ENCODE results near the gene FGD6. TPM values are rescaled to one million over a fixed set of nuclear protein-coding genes. Genes with fewer than 3 reads are reported as not detected.

FGD6 gene
- total and polyA plus RNA-seq, 12 donors, result 1.2 to 33.4 (median 21.6) TPM

GRCh38 chr12:95151406-95151805 lies 65.9 kb downstream of the FGD6 start:
- TF ChIP-seq, protein P1, sequence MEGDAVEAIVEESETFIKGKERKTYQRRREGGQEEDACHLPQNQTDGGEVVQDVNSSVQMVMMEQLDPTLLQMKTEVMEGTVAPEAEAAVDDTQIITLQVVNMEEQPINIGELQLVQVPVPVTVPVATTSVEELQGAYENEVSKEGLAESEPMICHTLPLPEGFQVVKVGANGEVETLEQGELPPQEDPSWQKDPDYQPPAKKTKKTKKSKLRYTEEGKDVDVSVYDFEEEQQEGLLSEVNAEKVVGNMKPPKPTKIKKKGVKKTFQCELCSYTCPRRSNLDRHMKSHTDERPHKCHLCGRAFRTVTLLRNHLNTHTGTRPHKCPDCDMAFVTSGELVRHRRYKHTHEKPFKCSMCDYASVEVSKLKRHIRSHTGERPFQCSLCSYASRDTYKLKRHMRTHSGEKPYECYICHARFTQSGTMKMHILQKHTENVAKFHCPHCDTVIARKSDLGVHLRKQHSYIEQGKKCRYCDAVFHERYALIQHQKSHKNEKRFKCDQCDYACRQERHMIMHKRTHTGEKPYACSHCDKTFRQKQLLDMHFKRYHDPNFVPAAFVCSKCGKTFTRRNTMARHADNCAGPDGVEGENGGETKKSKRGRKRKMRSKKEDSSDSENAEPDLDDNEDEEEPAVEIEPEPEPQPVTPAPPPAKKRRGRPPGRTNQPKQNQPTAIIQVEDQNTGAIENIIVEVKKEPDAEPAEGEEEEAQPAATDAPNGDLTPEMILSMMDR (IDR thresholded peaks at IDR 0.05), result no peak
- H3K9me3 ChIP-seq, result no peaks in the 10 kb centered on the region
- H3K4me3 ChIP-seq, result no peak overlapping the region
- WGBS, 2 donors, result 98 to 100% methylated on average over 2 of the region's 2 CpGs
- no peak for DNase-seq
- no peak for ATAC-seq
- H3K36me3 ChIP-seq, result peaks cover 0 to 20% (median 0%) of the 10 kb centered on the region in 9 donors
- H3K27ac ChIP-seq, result no peak overlapping the region
- peaks cover 0 to 6% (median 0%) of the 10 kb centered on the region in 9 donors for H3K4me1 ChIP-seq
- H3K27me3 ChIP-seq, result no peaks in the 10 kb centered on the region
- intact Hi-C loops (cut with DNase I), result no loop called here

DNA sequence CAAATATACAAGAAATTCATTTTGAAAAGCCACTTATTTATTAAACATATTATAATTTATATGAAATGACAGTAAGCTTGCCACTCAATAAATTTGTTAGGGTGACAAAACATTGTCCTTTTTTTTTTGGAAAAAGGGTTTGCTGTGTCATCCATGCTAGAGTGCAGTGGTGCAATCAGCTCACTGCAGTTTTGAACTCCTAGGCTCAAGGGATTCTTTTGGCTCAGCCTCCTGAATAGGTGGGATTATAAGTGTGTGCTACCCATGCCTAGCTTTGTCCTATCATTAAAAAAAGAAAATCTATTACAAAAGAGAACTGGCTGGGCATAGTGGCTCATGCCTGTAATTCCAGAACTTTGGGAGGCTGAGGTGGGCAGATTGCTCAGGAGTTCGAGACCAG lies 66.8 kb downstream of the FGD6 start:
- H3K36me3 ChIP-seq, result peaks cover 0 to 22% (median 0%) of the 10 kb centered on the region in 9 donors
- H3K27me3 ChIP-seq, result no peaks in the 10 kb centered on the region
- DNase-seq, result no peak
- H3K27ac ChIP-seq, result no peak overlapping the region
- H3K9me3 ChIP-seq, result no peaks in the 10 kb centered on the region
- intact Hi-C loops (cut with DNase I), result no loop called here
- 94 to 98% methylated on average over 1 of the region's 1 CpG for WGBS, 2 donors
- no peak overlapping the region for H3K4me3 ChIP-seq
- TF ChIP-seq, protein P1 (IDR thresholded peaks at IDR 0.05), result no peak
- no peak for ATAC-seq
- H3K4me1 ChIP-seq, result peaks cover 0 to 6% (median 0%) of the 10 kb centered on the region in 9 donors

DNA sequence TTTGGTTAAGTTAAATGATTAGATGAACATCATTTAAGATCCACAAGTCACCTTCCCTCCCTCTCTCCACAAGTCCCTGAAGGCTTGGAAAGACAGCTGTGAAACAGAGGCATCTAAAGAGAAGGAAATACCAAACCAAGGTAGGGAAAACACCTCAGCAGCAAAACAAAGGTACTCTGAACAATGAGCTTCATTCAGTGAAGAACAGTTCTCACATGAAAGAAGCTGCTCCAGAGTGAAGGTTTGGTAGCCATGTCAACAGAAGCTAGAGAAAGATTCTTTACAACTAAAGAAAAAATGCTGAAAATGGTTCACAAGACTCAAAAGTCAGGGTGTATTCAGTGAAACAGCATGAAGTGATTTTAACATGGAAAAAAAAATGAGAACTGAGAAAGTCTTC lies 69.4 kb downstream of the FGD6 start:
- no peak overlapping the region for H3K4me3 ChIP-seq
- intact Hi-C loops (cut with DNase I), result loop anchor here in 1 of 10 donors (10.0 kb wide), 1 partner anchor 67 kb away; the partner anchor contains the start of genes FGD6 and VEZT
- no peaks in the 10 kb centered on the region for H3K27me3 ChIP-seq
- peaks cover 0 to 20% (median 13%) of the 10 kb centered on the region in 9 donors for H3K4me1 ChIP-seq
- ATAC-seq, result no peak
- no peaks in the 10 kb centered on the region for H3K9me3 ChIP-seq
- DNase-seq, result no peak
- H3K36me3 ChIP-seq, result peaks cover 0 to 17% (median 0%) of the 10 kb centered on the region in 9 donors
- TF ChIP-seq, protein P1 (IDR thresholded peaks at IDR 0.05), result no peak
- H3K27ac ChIP-seq, result peak overlapping the region in 1 of 10 donors; percentile 1

GRCh38 chr12:95146769-95147168 lies 70.5 kb downstream of the FGD6 start:
- DNase-seq, result no peak
- no peak overlapping the region for H3K27ac ChIP-seq
- H3K27me3 ChIP-seq, result no peaks in the 10 kb centered on the region
- no peak overlapping the region for H3K4me3 ChIP-seq
- peaks cover 0 to 29% (median 17%) of the 10 kb centered on the region in 9 donors for H3K4me1 ChIP-seq
- peaks cover 0 to 13% (median 0%) of the 10 kb centered on the region in 9 donors for H3K36me3 ChIP-seq
- WGBS, 2 donors, result 92% methylated on average over 1 of the region's 1 CpG
- TF ChIP-seq, protein P1 (IDR thresholded peaks at IDR 0.05), result no peak
- no peaks in the 10 kb centered on the region for H3K9me3 ChIP-seq
- ATAC-seq, result no peak
- intact Hi-C loops (cut with DNase I), result loop anchor here in 1 of 10 donors (10.0 kb wide), 1 partner anchor 68 kb away; the partner anchor contains the start of genes FGD6 and VEZT
